NOMO-1 treated with dmso at 0.1 percent for 144 hours (cell line): Measurements from ENCODE around the gene TEX44.
A peak's percentile ranks its signal among the peaks of the same experiment; 100 is the strongest.
"Not testable (repeated sequence)": the region's sequence is repeated elsewhere in the genome, so short reads cannot be mapped to it uniquely, and the experiment has no call there.

Experiments
- DNase-seq: peaks from one replicate; lab custom pipeline; 2025; ENCODE audit not compliant: unreplicated experiment; lab: John Stamatoyannopoulos, UW

The TEX44 gene

GRCh38 chr2:231570915-231571314, 21.7 kb upstream of the TEX44 start:
- not testable (repeated sequence) for DNase-seq

- no peak for DNase-seq
Measured at GRCh38 chr2:231571661-231572191, 20.9 kb upstream of the TEX44 start.

- DNase-seq: no peak
Measured at GRCh38 chr2:231573096-231573495, 19.6 kb upstream of the TEX44 start.

- no peak for DNase-seq
Measured at GRCh38 chr2:231573698-231574421, 18.8 kb upstream of the TEX44 start.

- no peak for DNase-seq
Measured at GRCh38 chr2:231575612-231576256, 16.9 kb upstream of the TEX44 start.

GRCh38 chr2:231576465-231576864, 16.2 kb upstream of the TEX44 start:
- no peak for DNase-seq

GRCh38 chr2:231578655-231579054, 14.0 kb upstream of the TEX44 start:
- DNase-seq: not testable (repeated sequence)

GRCh38 chr2:231579560-231579959, 13.1 kb upstream of the TEX44 start:
- no peak for DNase-seq

- no peak for DNase-seq
Measured at GRCh38 chr2:231581328-231581727, 11.3 kb upstream of the TEX44 start.

- no peak for DNase-seq
Measured at GRCh38 chr2:231583982-231584381, 8.7 kb upstream of the TEX44 start.

- not testable (repeated sequence) for DNase-seq
Measured at GRCh38 chr2:231587744-231588143, 4.9 kb upstream of the TEX44 start.

- DNase-seq: no peak
Measured at GRCh38 chr2:231589656-231590055, 3.0 kb upstream of the TEX44 start.

GRCh38 chr2:231590614-231591013, 2.0 kb upstream of the TEX44 start:
- no peak for DNase-seq

- no peak for DNase-seq
Measured at GRCh38 chr2:231593666-231594065, 1.0 kb downstream of the TEX44 start.

GRCh38 chr2:231597014-231597611, 4.4 kb downstream of the TEX44 start:
- peak; percentile 83 for DNase-seq

- no peak for DNase-seq
Measured at GRCh38 chr2:231597627-231598026, 5.0 kb downstream of the TEX44 start.

GRCh38 chr2:231600619-231601355, 8.1 kb downstream of the TEX44 start:
- no peak for DNase-seq

- peak; percentile 54 for DNase-seq
Measured at GRCh38 chr2:231601356-231602229, 8.9 kb downstream of the TEX44 start.

GRCh38 chr2:231602859-231603467, 10.3 kb downstream of the TEX44 start:
- DNase-seq: no peak

- no peak for DNase-seq
Measured at GRCh38 chr2:231604101-231604684, 11.5 kb downstream of the TEX44 start.
